Choroid plexus epithelial cell (primary cell): ENCODE measurements around the gene ERMN.

Source experiments
- DNase-seq: peaks from one replicate; pipeline ENCODE4 v3.0.0-alpha.2; 2010; ENCODE audit warnings: low read depth
- H3K4me3 ChIP-seq: 2 replicates; pipeline ENCODE4 v1.5.1; 2011; ENCODE audit warnings: low read depth, mild to moderate bottlenecking, control low read depth, low read length, moderate library complexity
- CTCF ChIP-seq: conservative IDR thresholded peaks from 2 replicates; pipeline ENCODE4 v1.5.1; 2011; ENCODE audit warnings: low read depth, mild to moderate bottlenecking, control low read depth, inconsistent platforms, low read length, moderate library complexity

ERMN gene

DNA sequence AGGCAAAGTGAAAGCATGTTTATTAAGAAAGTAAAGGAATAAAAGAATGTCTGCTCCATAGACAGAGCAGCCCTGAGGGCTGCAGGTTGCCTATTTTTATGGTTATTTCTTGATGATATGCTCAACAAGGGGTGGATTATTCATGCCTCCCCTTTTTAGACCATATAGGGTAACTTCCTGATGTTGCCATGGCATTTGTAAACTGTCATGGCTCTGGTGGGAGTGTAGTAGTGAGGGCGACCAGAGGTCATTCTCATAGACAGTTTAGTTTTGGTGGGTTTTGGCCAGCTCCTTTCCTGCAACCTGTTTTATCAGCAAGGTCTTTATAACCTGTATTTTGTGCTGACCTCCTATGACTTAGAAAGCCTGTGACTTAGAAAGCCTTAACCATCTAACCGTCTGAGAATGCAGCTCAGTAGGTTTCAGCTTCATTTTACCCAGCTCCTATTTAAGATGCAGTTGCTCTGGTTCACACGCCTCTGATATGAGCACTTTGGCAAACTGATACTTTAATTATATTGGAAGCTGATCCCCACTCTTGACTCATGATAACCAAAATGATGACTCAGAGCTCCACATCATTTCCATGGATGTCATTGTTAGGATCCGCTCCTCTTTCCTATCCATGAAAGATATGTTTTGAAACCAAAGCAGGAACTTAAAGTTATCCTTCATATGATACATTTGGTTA lies 14.5 kb upstream of the ERMN start:
- DNase-seq: no peak
- no peak for TF ChIP-seq CTCF
- no peak overlapping the region for H3K4me3 ChIP-seq

DNA sequence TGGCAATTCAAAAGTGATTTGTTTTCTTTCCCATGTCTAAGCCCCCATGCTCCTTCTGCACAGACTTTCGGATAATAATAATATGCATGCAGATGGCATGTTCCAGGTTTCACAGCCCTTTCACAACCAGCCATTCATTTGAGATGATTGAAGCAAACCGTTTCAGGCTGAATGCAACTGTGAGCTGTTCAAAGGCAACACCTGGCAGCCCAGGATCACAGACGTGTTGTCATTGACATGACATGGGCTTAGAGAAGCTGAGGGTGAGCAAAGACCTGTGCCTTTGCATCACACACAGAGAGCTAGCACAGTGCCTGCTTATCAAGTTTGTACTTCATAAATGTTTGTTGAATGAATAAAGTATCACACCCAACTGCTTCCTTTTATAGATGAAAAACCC lies 12.4 kb upstream of the ERMN start:
- TF ChIP-seq CTCF: no peak
- no peak for DNase-seq
- no peak overlapping the region for H3K4me3 ChIP-seq

DNA sequence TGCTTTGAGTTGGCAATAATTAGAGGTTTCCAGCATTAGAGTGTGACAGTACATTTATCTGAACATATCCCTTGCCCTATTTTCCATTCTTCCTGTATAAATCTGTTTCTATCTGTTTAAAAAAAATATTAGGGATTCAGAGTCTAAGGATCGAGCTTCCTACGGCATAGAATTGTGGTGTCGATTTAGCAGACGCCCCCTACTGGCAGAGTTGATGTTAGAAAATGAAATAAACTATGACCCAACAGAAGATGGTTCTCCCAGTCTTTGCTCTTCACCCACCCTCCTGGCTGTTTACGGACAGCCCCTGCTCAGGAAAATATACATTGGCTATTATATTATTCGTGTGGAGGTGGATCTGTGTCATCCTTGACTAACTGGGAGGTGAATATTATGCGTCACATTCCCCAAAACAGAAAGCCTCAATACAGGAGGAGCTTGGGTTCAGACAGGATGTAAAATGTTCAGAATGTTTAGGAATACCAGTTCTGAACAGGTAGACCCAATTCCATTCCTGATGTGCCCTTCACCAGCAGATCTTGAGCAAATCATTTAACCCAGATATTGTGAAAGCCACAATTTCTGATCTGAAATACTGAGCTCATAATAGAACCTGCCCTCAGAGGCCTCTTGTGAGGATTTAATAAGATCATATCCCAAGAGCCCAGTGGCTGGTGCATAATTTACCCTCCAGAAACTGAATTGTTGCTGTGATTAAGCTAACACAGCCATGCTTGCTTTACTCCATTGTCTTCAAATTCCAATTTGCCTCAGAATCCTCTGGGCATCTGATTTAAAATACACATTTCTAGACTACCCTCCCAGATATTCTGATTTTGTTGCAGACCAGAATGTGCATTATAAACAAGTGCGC lies 10.8 kb upstream of the ERMN start:
- TF ChIP-seq CTCF: peak; percentile 78
- no peak overlapping the region for H3K4me3 ChIP-seq
- DNase-seq: peak; percentile 58

- no peak overlapping the region for H3K4me3 ChIP-seq
- TF ChIP-seq CTCF: no peak
- no peak for DNase-seq
Observed at GRCh38 chr2:157334797-157335196, 9.2 kb upstream of the ERMN start.

DNA sequence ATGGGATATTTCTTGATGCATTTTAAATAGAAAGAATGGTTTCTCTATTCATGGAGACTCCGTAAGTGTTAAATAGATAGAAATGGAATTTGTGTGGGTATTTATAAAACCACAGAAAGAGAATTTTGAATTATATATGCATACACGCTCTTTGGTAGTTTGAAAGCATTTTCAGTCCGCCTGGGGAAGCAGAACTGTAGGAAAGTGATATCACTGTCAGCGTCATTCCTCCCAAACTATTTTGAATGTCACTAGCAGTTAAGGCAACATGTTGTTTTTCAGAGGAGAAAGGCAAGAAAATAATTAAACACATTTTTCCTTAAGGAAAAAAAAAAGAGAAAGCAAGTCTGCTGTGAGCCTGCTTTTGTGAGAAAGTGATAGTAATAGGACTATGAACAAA lies 8.7 kb upstream of the ERMN start:
- H3K4me3 ChIP-seq: no peak overlapping the region
- TF ChIP-seq CTCF: no peak
- no peak for DNase-seq

GRCh38 chr2:157333304-157334047 lies 7.9 kb upstream of the ERMN start:
- no peak for DNase-seq
- TF ChIP-seq CTCF: no peak
- H3K4me3 ChIP-seq: no peak overlapping the region
